ENCODE data around the gene SAP30BP.

DNA sequence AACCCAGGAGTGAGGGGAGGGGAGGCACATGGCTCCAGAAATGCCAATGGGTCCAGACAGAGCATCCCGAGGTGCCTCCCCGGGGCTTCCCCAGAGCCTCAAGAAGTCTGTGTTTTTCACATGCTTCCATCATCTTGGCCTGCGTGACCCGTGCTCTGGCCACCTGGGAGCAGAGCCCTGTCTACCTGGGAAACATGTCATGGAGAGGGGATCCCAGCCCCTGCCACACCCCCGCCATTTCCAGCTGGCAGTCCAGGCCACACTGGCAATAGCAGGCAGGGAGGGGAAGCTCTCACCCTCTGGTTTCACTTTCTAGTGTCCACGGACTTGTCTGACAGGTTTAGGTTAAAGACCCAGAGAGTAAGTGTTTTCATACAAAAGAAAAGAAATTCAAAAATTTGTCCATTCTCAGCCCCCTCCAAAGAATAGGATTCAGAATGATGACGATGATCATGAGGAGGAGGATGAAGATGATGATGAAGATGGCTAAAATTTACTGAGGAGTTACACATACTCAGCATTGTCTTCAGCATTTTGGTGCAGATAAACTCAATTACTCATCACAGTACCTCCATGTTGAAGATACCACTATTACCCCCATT lies 24.9 kb upstream of the SAP30BP start:
- TF ChIP-seq, protein P1, sequence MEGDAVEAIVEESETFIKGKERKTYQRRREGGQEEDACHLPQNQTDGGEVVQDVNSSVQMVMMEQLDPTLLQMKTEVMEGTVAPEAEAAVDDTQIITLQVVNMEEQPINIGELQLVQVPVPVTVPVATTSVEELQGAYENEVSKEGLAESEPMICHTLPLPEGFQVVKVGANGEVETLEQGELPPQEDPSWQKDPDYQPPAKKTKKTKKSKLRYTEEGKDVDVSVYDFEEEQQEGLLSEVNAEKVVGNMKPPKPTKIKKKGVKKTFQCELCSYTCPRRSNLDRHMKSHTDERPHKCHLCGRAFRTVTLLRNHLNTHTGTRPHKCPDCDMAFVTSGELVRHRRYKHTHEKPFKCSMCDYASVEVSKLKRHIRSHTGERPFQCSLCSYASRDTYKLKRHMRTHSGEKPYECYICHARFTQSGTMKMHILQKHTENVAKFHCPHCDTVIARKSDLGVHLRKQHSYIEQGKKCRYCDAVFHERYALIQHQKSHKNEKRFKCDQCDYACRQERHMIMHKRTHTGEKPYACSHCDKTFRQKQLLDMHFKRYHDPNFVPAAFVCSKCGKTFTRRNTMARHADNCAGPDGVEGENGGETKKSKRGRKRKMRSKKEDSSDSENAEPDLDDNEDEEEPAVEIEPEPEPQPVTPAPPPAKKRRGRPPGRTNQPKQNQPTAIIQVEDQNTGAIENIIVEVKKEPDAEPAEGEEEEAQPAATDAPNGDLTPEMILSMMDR (IDR thresholded peaks at IDR 0.05; ENCODE audit: insufficient read depth, low read length, poor library complexity, severe bottlenecking), result no peak
- no peak for TF ChIP-seq EZH2phosphoT487 (conservative IDR thresholded peaks at IDR 0.05; ENCODE audit: low read length)

Data from SU-DHL-6 (cell line).